Measurements from ENCODE around the gene GNG7. TPM values are rescaled to one million over a fixed set of nuclear protein-coding genes. Genes with fewer than 3 reads are reported as not detected.
A peak's percentile ranks its signal among the peaks of the same experiment; 100 is the strongest.

The GNG7 gene
- total RNA-seq, 2 donors from 2014 or later = 12.3 to 12.4 TPM

DNA sequence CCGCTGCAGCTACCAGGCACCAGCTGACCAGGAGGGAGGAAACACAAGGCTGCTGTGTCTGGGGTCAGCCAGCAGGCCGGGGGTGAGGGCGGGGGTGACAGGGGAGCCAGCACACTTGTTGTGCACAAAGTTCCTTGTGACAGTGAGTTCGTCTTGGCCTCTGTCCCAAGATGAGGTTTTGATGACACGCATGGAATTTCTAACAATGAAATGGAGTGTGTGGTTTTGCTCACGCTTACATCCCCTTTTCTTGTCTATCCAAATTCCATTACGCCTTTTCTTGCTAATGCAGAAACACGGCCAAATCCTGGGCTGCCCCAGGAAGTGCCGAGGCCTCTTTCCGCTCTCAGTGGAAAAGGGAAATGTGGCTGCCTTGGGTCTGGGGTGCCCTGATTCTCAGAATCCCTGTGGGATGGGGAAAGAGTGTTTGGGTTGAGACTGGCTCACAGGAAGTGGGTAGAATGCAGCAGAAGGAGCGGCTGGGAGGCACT lies 152.7 kb downstream of the GNG7 start:
- TF ChIP-seq, protein P1, sequence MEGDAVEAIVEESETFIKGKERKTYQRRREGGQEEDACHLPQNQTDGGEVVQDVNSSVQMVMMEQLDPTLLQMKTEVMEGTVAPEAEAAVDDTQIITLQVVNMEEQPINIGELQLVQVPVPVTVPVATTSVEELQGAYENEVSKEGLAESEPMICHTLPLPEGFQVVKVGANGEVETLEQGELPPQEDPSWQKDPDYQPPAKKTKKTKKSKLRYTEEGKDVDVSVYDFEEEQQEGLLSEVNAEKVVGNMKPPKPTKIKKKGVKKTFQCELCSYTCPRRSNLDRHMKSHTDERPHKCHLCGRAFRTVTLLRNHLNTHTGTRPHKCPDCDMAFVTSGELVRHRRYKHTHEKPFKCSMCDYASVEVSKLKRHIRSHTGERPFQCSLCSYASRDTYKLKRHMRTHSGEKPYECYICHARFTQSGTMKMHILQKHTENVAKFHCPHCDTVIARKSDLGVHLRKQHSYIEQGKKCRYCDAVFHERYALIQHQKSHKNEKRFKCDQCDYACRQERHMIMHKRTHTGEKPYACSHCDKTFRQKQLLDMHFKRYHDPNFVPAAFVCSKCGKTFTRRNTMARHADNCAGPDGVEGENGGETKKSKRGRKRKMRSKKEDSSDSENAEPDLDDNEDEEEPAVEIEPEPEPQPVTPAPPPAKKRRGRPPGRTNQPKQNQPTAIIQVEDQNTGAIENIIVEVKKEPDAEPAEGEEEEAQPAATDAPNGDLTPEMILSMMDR (conservative IDR thresholded peaks at IDR 0.05) = no peak
- no peak for DNase-seq
- 84 to 94% methylated on average over 4 to 11 of the region's 11 CpGs for WGBS, 2 experiments (ENCODE audit: insufficient coverage in 1 of 2, insufficient read length in 1 of 2)
- Histone ChIP-seq H3K36me3 (ENCODE audit: control insufficient read depth, insufficient read depth, low read length) (no peaks in the 10 kb centered on the region), H3K4me1 (ENCODE audit: control insufficient read depth, insufficient read depth, low read length) (no peaks in the 10 kb centered on the region), H3K4me3 (ENCODE audit: low read length) (no peak overlapping the region), H3K27ac (ENCODE audit: low read depth, low read length) (no peak overlapping the region), H3K9ac (ENCODE audit: extremely low read depth, low read length, poor library complexity, severe bottlenecking) (no peak overlapping the region), H3K9me3 (ENCODE audit: control insufficient read depth, low read length) (no peaks in the 10 kb centered on the region), H3K27me3 (ENCODE audit: control insufficient read depth, insufficient read depth, low read length, poor library complexity, severe bottlenecking) (no peaks in the 10 kb centered on the region)
- no peak overlapping the region for H3K4me3 Mint-ChIP-seq
- peaks cover 3% of the 10 kb centered on the region for H3K4me1 Mint-ChIP-seq
- H3K36me3 Mint-ChIP-seq (ENCODE audit: low read depth) = no peaks in the 10 kb centered on the region
- no peaks in the 10 kb centered on the region for H3K27me3 Mint-ChIP-seq (ENCODE audit: insufficient read depth)
- peaks cover 8% of the 10 kb centered on the region for H3K9me3 Mint-ChIP-seq
- H3K27ac Mint-ChIP-seq = no peak overlapping the region

DNA sequence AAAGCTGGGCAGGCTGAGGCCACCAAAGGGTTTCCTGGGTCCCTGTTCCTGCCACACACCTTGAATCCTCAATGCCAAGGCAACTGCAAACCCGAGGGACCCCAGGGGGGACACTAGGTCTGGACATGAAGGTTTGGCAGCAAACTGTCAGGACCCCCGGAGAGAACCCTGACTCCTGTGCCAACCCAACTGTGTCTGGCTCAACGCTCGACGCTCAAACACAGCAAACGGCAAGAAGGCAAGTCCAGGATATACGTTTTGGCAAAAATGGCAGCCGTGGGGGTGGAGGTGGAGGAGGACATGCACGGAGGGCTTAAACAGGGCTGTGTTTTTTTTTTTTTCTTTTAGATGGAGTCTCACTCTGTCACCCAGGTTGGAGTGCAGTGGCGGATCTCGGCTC lies 153.5 kb downstream of the GNG7 start:
- no peak for DNase-seq

DNA sequence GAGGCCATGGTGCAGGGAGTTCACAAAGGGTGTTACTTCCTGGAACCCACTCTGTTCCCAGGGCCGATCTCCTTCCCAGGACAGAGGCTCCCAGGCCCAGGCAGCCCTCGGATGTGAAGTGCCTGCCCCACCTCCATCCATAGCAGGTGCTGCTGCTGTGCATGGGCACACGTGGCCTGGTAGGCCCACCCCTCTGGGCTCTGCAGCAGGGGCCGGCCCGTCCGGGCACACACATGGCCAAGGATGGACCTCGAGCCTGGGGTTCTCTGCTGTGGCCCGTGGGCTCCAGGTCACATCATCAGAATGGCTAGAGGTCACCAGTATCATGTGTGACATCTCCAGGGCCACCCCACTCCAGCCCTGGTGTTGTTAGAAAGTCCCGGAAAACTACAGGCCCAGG lies 154.8 kb downstream of the GNG7 start:
- Histone ChIP-seq H3K4me1 (ENCODE audit: control insufficient read depth, insufficient read depth, low read length) (no peaks in the 10 kb centered on the region), H3K36me3 (ENCODE audit: control insufficient read depth, insufficient read depth, low read length) (no peaks in the 10 kb centered on the region), H3K4me3 (ENCODE audit: low read length) (no peak overlapping the region), H3K9ac (ENCODE audit: extremely low read depth, low read length, poor library complexity, severe bottlenecking) (no peak overlapping the region), H3K27ac (ENCODE audit: low read depth, low read length) (no peak overlapping the region), H3K9me3 (ENCODE audit: control insufficient read depth, low read length) (no peaks in the 10 kb centered on the region), H3K27me3 (ENCODE audit: control insufficient read depth, insufficient read depth, low read length, poor library complexity, severe bottlenecking) (no peaks in the 10 kb centered on the region)
- peak; percentile 47 for DNase-seq
- TF ChIP-seq, protein P1 (conservative IDR thresholded peaks at IDR 0.05) = no peak
- Mint-ChIP-seq H3K27me3 (ENCODE audit: insufficient read depth) (no peaks in the 10 kb centered on the region), H3K9me3 (peaks cover 8% of the 10 kb centered on the region), H3K4me3 (no peak overlapping the region), H3K27ac (no peak overlapping the region), H3K4me1 (peaks cover 12% of the 10 kb centered on the region), H3K36me3 (ENCODE audit: low read depth) (no peaks in the 10 kb centered on the region)
- WGBS, 2 experiments (ENCODE audit: insufficient coverage in 1 of 2, insufficient read length in 1 of 2) = 90 to 98% methylated on average over 8 to 9 of the region's 9 CpGs

More for the DNA sequence above, 153.5 kb downstream of the GNG7 start:
- Histone ChIP-seq H3K27me3 (ENCODE audit: control insufficient read depth, insufficient read depth, low read length, poor library complexity, severe bottlenecking) (no peaks in the 10 kb centered on the region), H3K27ac (ENCODE audit: low read depth, low read length) (no peak overlapping the region), H3K4me3 (ENCODE audit: low read length) (no peak overlapping the region), H3K4me1 (ENCODE audit: control insufficient read depth, insufficient read depth, low read length) (no peaks in the 10 kb centered on the region), H3K9me3 (ENCODE audit: control insufficient read depth, low read length) (no peaks in the 10 kb centered on the region), H3K36me3 (ENCODE audit: control insufficient read depth, insufficient read depth, low read length) (no peaks in the 10 kb centered on the region), H3K9ac (ENCODE audit: extremely low read depth, low read length, poor library complexity, severe bottlenecking) (no peak overlapping the region)
- Mint-ChIP-seq H3K27ac (no peak overlapping the region), H3K4me3 (no peak overlapping the region), H3K9me3 (peaks cover 8% of the 10 kb centered on the region), H3K4me1 (peaks cover 5% of the 10 kb centered on the region), H3K36me3 (ENCODE audit: low read depth) (no peaks in the 10 kb centered on the region), H3K27me3 (ENCODE audit: insufficient read depth) (no peaks in the 10 kb centered on the region)
- TF ChIP-seq, protein P1 (conservative IDR thresholded peaks at IDR 0.05) = no peak
- WGBS, 2 experiments (ENCODE audit: insufficient coverage in 1 of 2, insufficient read length in 1 of 2) = 95 to 96% methylated on average over 9 to 11 of the region's 11 CpGs
